ENCODE results near the gene STK32A.
A peak's percentile ranks its signal among the peaks of the same experiment; 100 is the strongest.

STK32A gene

GRCh38 chr5:147332658-147333057 is 97.8 kb downstream of the STK32A start:
- TF ChIP-seq CTCF (IDR thresholded peaks at IDR 0.05), result no peak

- TF ChIP-seq CTCF (IDR thresholded peaks at IDR 0.05), result no peak
Observed at GRCh38 chr5:147336876-147337275, 102.0 kb downstream of the STK32A start.

GRCh38 chr5:147339313-147339712 is 104.5 kb downstream of the STK32A start:
- peak; percentile 30; the same call in 1 of the 2 replicates for TF ChIP-seq CTCF (IDR thresholded peaks at IDR 0.05)

GRCh38 chr5:147340941-147341340 is 106.1 kb downstream of the STK32A start:
- TF ChIP-seq CTCF (IDR thresholded peaks at IDR 0.05), result no peak

- no peak for TF ChIP-seq CTCF (IDR thresholded peaks at IDR 0.05)
Observed at GRCh38 chr5:147341345-147341744, 106.5 kb downstream of the STK32A start.

GRCh38 chr5:147344861-147345260 is 110.0 kb downstream of the STK32A start:
- TF ChIP-seq CTCF (IDR thresholded peaks at IDR 0.05), result no peak

GRCh38 chr5:147346006-147346561 is 111.3 kb downstream of the STK32A start:
- peak; percentile 9; the same call in 1 of the 2 replicates for TF ChIP-seq CTCF (IDR thresholded peaks at IDR 0.05)

- TF ChIP-seq CTCF (IDR thresholded peaks at IDR 0.05), result no peak
Observed at GRCh38 chr5:147348046-147348445, 113.2 kb downstream of the STK32A start.
